K562 (cell line): ENCODE measurements around the gene CYCS. TPM values are rescaled to one million over a fixed set of nuclear protein-coding genes. Genes with fewer than 3 reads are reported as not detected.

ENCODE experiments used
- ATAC-seq: fragments of 200-7000 bp; cut with Tn5 transposase; 3 replicates; pipeline ENCODE4 v1.9.1; 2020; ENCODE audit warnings: moderate library complexity
- BruUV-seq: library from RNA; stranded (reverse); fragments of 400-500 nt; replicated peaks from 2 replicates; lab custom pipeline; 2021; lab: Mats Ljungman, UMichigan
- CTCF ChIA-PET: fragments of 300-600 bp; formaldehyde crosslinking; extraction: SDS; loops from one replicate; lab custom pipeline; 2021; ENCODE audit warnings: low intra/inter-chr PET ratio; lab: Yijun Ruan, JAX
- POLR2A ChIA-PET: fragments of 300-600, 350-650 bp; sonication (Branson Sonifier 250); formaldehyde crosslinking; extraction: SDS; loops from one replicate; lab custom pipeline; 2021; ENCODE audit warnings: antibody characterized with exemption, inconsistent platforms; lab: Yijun Ruan, JAX
- DNase-seq, 4 experiments: peaks; one replicate each; pipeline versions ENCODE4 v3.0.0 to v3.0.0-alpha.2; 2011 to 2018; ENCODE audit warnings: low spot score in 3 of 4, mixed read lengths in 3 of 4; ENCODE audit errors: extremely low read depth in 1 of 4
- FAIRE-seq: peaks from 2 replicates; lab custom pipeline; 2011; peaks lifted over from hg19 to GRCh38; lab: Jason Lieb, UNC
- H2AFZ ChIP-seq: 2 replicates; pipeline ENCODE4 v1.6.0; 2011; ENCODE audit warnings: low read depth, low read length, control low read depth, inconsistent platforms
- H3K27ac ChIP-seq: fragments of 200-600 bp; 3 replicates; pipeline ENCODE4 v1.8.0; 2011; ENCODE audit warnings: low read depth, mild to moderate bottlenecking, control low read depth, inconsistent platforms, low read length, moderate library complexity, mixed read lengths; ENCODE audit errors: extremely low read depth
- H3K27me3 ChIP-seq, 2 experiments: fragments of 300-600 bp in 1 of 2; 2 replicates in 1 of 2; 3 replicates in 1 of 2; pipeline versions ENCODE4 v1.6.0 to v1.8.0; 2011; ENCODE audit warnings: inconsistent platforms in 2 of 2, low read length in 2 of 2, mild to moderate bottlenecking in 1 of 2, mixed read lengths in 1 of 2, moderate library complexity in 1 of 2; ENCODE audit not compliant: control insufficient read depth in 2 of 2, insufficient read depth in 2 of 2
- H3K36me3 ChIP-seq: fragments of 300-600 bp; 3 replicates; pipeline ENCODE4 v1.8.0; 2011; ENCODE audit warnings: mild to moderate bottlenecking, low read length, inconsistent platforms; ENCODE audit not compliant: control insufficient read depth, insufficient read depth
- H3K4me1 ChIP-seq, 2 experiments: fragments of 200-600 bp in 1 of 2; replicated peaks in 1 of 2; 2 replicates in 1 of 2; 3 replicates in 1 of 2; pipeline versions ENCODE4 v1.5.1 to v1.8.0; 2011; ENCODE audit warnings: inconsistent platforms in 2 of 2, low read length in 2 of 2, mild to moderate bottlenecking in 1 of 2, mixed read lengths in 1 of 2, moderate library complexity in 1 of 2; ENCODE audit not compliant: control insufficient read depth in 2 of 2, insufficient read depth in 2 of 2
- H3K4me2 ChIP-seq: 2 replicates; pipeline ENCODE4 v1.6.1; 2011; ENCODE audit warnings: low read length, control low read depth, inconsistent platforms, mixed read lengths; ENCODE audit not compliant: insufficient read depth
- H3K4me3 ChIP-seq: fragments of 200-600 bp; sonication (generic), shearing (Covaris generic); 2 replicates; pipeline ENCODE4 v1.5.1; 2016; ENCODE audit warnings: control low read depth, inconsistent platforms
- H3K79me2 ChIP-seq: fragments of 200-600 bp; 3 replicates; pipeline ENCODE4 v1.8.0; 2011; ENCODE audit warnings: low read length, inconsistent platforms; ENCODE audit not compliant: control insufficient read depth, insufficient read depth
- H3K9ac ChIP-seq, 2 experiments: 2 replicates each; pipeline versions ENCODE4 v1.6.0 to v1.6.1; 2011; ENCODE audit warnings: low read depth in 2 of 2, low read length in 2 of 2, control low read depth in 1 of 2, inconsistent platforms in 1 of 2, mild to moderate bottlenecking in 1 of 2, mixed read lengths in 1 of 2; ENCODE audit not compliant: insufficient read depth in 1 of 2
- H3K9me1 ChIP-seq: one replicate; pipeline ENCODE4 v1.6.0; 2011; ENCODE audit warnings: inconsistent platforms, mild to moderate bottlenecking, low read length, moderate library complexity; ENCODE audit not compliant: control insufficient read depth, insufficient read depth
- H3K9me3 ChIP-seq: replicated peaks from 2 replicates; pipeline ENCODE4 v1.5.1; 2011; ENCODE audit warnings: low read depth, low read length, inconsistent platforms; ENCODE audit not compliant: control insufficient read depth, insufficient read depth
- H4K20me1 ChIP-seq: replicated peaks from 2 replicates; pipeline ENCODE4 v1.6.1; 2011; ENCODE audit warnings: low read length, inconsistent platforms, mixed read lengths; ENCODE audit not compliant: control insufficient read depth, insufficient read depth
- ATF3 ChIP-seq, 2 experiments: fragments of 450-650 bp in 1 of 2; sonication (generic) in 1 of 2; formaldehyde crosslinking in 1 of 2; IDR thresholded peaks in 1 of 2; conservative IDR thresholded peaks in 1 of 2; 2 replicates each; pipeline versions ENCODE4 v1.6.1 to v1.8.1; 2016 to 2023; ENCODE audit warnings: mild to moderate bottlenecking in 2 of 2, moderate library complexity in 2 of 2, inconsistent platforms in 1 of 2, missing genetic modification reagents in 1 of 2
- ELK3 ChIP-seq: fragments of 450-650 bp; formaldehyde crosslinking; IDR thresholded peaks from 2 replicates; pipeline ENCODE4 v1.4.0; 2020; ENCODE audit warnings: mild to moderate bottlenecking
- GTF2F1 ChIP-seq: IDR thresholded peaks from 2 replicates; pipeline ENCODE4 v1.6.1; 2011; ENCODE audit warnings: low read depth, low read length, improper control_type of control experiment
- HINFP ChIP-seq: fragments of 450-650 bp; conservative IDR thresholded peaks from 2 replicates; pipeline ENCODE4 v1.6.1; 2016; ENCODE audit warnings: missing genetic modification characterization, low read depth, mild to moderate bottlenecking, control low read depth, missing compliant biosample characterization
- HNRNPL ChIP-seq: fragments of 200-400 bp; formaldehyde crosslinking; IDR thresholded peaks from 2 replicates; pipeline ENCODE4 v1.6.1; 2017; ENCODE audit warnings: low read depth, mild to moderate bottlenecking, low read length
- L3MBTL2 ChIP-seq: fragments of 450-650 bp; IDR thresholded peaks from 2 replicates; pipeline ENCODE4 v1.6.1; 2016; ENCODE audit warnings: mild to moderate bottlenecking, moderate library complexity
- MBD1 ChIP-seq: fragments of 250-450 bp; sonication (Bioruptor Pico); IDR thresholded peaks from 2 replicates; pipeline ENCODE4 v1.8.0; 2022; ENCODE audit warnings: inconsistent platforms
- NKRF ChIP-seq: fragments of 450-650 bp; IDR thresholded peaks from 2 replicates; pipeline ENCODE4 v1.6.1; 2016; ENCODE audit warnings: borderline replicate concordance
- PML ChIP-seq: IDR thresholded peaks from 2 replicates; pipeline ENCODE4 v1.6.1; 2012; ENCODE audit warnings: low read length, inconsistent platforms
- POLR2A ChIP-seq: fragments of 450-650 bp; conservative IDR thresholded peaks from 2 replicates; pipeline ENCODE4 v1.6.1; 2016
- POLR2AphosphoS5 ChIP-seq: IDR thresholded peaks from 2 replicates; pipeline ENCODE4 v1.6.1; 2011; ENCODE audit warnings: mild to moderate bottlenecking, low read depth, low read length, moderate library complexity; ENCODE audit not compliant: control insufficient read depth, insufficient read depth
- POLR2B ChIP-seq: fragments of 450-650 bp; IDR thresholded peaks from 2 replicates; pipeline ENCODE4 v1.6.1; 2018; ENCODE audit warnings: low read depth; ENCODE audit not compliant: partially characterized antibody
- POLR2G ChIP-seq: fragments of 200-400 bp; formaldehyde crosslinking; IDR thresholded peaks from 2 replicates; pipeline ENCODE4 v1.6.1; 2017; ENCODE audit warnings: low read depth, mild to moderate bottlenecking, antibody characterized with exemption, low read length, moderate library complexity
- RBFOX2 ChIP-seq: fragments of 200-400 bp; formaldehyde crosslinking; IDR thresholded peaks from 2 replicates; pipeline ENCODE4 v1.6.1; 2017; ENCODE audit warnings: low read depth, mild to moderate bottlenecking, low read length, moderate library complexity
- SMARCB1 ChIP-seq: IDR thresholded peaks from 2 replicates; pipeline ENCODE4 v1.6.1; 2011; ENCODE audit warnings: improper control_type of control experiment, low read depth; ENCODE audit not compliant: insufficient read length
- WGBS: fragments of 100-300 bp; shearing (Covaris generic); methylation state at CpG from one replicate; pipeline ENCODE4 v1.1.6; 2016; ENCODE audit warnings: low coverage, mixed read lengths; ENCODE audit not compliant: insufficient coverage; ENCODE audit errors: missing lambda C conversion rate; 5-methylcytosine and 5-hydroxymethylcytosine counted together
- in situ Hi-C: fragments of 300-500 bp; cut with MboI; formaldehyde crosslinking; loops from 4 replicates; pipeline ENCODE4 v1.15.0; 2018; ENCODE audit warnings: inconsistent platforms, mixed read lengths
- intact Hi-C: fragments of 100-400 bp; cut with micrococcal nuclease; formaldehyde crosslinking; loops from 2 replicates; pipeline ENCODE4 v1.14.2; 2022
- polyA plus RNA-seq, 8 experiments: library from polyadenylated mRNA; depleted of rRNA in 4 of 8; stranded (reverse) in 5 of 8; unstranded in 3 of 8; fragments of >200 nt; fragmentation: Nextera tagmentation in 2 of 8; fragmentation: Illumina TruSeq in 1 of 8; extraction: Ambion mirVana in 2 of 8; extraction: Trizol in 1 of 8; gene quantifications; 2 replicates each; pipeline versions ENCODE4 v1.2.1 to v1.2.3, GENCODE V29; 2011 to 2014; ENCODE audit warnings: inconsistent platforms in 1 of 8, missing spikeins in 1 of 8
- total RNA-seq, 7 experiments: library from RNA; depleted of rRNA in 6 of 7; stranded (reverse); fragments of >200 nt in 6 of 7; fragmentation: Illumina TruSeq in 2 of 7; extraction: Trizol in 2 of 7; gene quantifications; 2 replicates each; pipeline versions ENCODE4 v1.2.1 to v1.2.3, GENCODE V29; 2011 to 2021; ENCODE audit warnings: low replicate concordance in 1 of 7

Gene CYCS
- total and polyA plus RNA-seq, 9 of the 15 experiments (the other 6 are each of a cell fraction or from before 2014, with no cell fraction given): 206 to 1,425 (median 438) TPM

- POLR2A ChIA-PET: interaction anchor here (0.6 to 1.0 kb wide), 5 partner anchors 10 to 1550 kb away, joined by 3 to 5 read pairs (median 3); no protein-coding TSS in a partner anchor
- Histone ChIP-seq H4K20me1 (peaks cover 22% of the 10 kb centered on the region), H2AFZ (no peak overlapping the region), H3K27ac (no peak overlapping the region), H3K9ac (no peak overlapping the region), H3K4me1 (peaks cover 2 to 3% of the 10 kb centered on the region in 2 experiments; a peak in 2 of 5 replicates), H3K9me3 (no peaks in the 10 kb centered on the region), H3K4me3 (no peak overlapping the region), H3K4me2 (no peak overlapping the region), H3K9me1 (peaks cover 4% of the 10 kb centered on the region), H3K27me3 (no peaks in the 10 kb centered on the region), H3K79me2 (peaks cover 31% of the 10 kb centered on the region), H3K36me3 (peaks cover 50% of the 10 kb centered on the region)
- intact Hi-C loops: no loop called here
- DNase-seq: peak in 1 of 4 experiments; percentile 11
- 97% methylated on average over 8 of the region's 8 CpGs for WGBS
- ATAC-seq: peak; percentile 15; the same call in 2 of the 3 replicates
- CTCF ChIA-PET: no interaction called here
- BruUV-seq: no TSS peak
- in situ Hi-C loops: no loop called here
- no peak for FAIRE-seq
- TF ChIP-seq L3MBTL2 (no peak), ATF3 (IDR thresholded peaks at IDR 0.05) (no peak), ATF3 (CRISPR knock-in tag; conservative IDR thresholded peaks at IDR 0.05) (peak; percentile 45; the same call in 1 of the 2 replicates), ELK3 (CRISPR knock-in tag) (no peak), SMARCB1 (no peak), GTF2F1 (no peak), POLR2B (peak; percentile 57), POLR2A (peak; percentile 4; the same call in 1 of the 2 replicates), POLR2G (peak; percentile 39), HINFP (tag) (no peak), PML (peak; percentile 40; the same call in 1 of the 2 replicates), HNRNPL (no peak), RBFOX2 (peak; percentile 51; the same call in 1 of the 2 replicates), MBD1 (CRISPR knock-in tag) (no peak), POLR2AphosphoS5 (peak; percentile 30; the same call in 1 of the 2 replicates), NKRF (no peak)
Observed at GRCh38 chr7:25119102-25119501, 6.0 kb downstream of the CYCS start.
